Activated gamma-delta T cell treated with anti-CD3 and anti-CD28 coated beads, Interleukin-2, amount 50 U/mL, for 16 hours (primary cell): ENCODE data around the gene ARHGEF39.

Source experiments
- DNase-seq: peaks from one replicate; pipeline ENCODE4 v3.0.0-alpha.2; 2020; ENCODE audit warnings: low read depth

The ARHGEF39 gene

GRCh38 chr9:35675204-35675603, 10.2 kb upstream of the ARHGEF39 start:
- no peak for DNase-seq

GRCh38 chr9:35674025-35674361, 9.0 kb upstream of the ARHGEF39 start:
- no peak for DNase-seq

GRCh38 chr9:35673132-35674024, 8.4 kb upstream of the ARHGEF39 start, which contains the start of gene CA9:
TSS of gene CA9 (plus strand) at chr9:35673928. CDS start at chr9:35673960, 32 bp downstream.
- DNase-seq = no peak

GRCh38 chr9:35669331-35670145, 4.5 kb upstream of the ARHGEF39 start:
- DNase-seq = no peak

GRCh38 chr9:35667939-35668338, 2.9 kb upstream of the ARHGEF39 start:
- no peak for DNase-seq

- no peak for DNase-seq
Observed at GRCh38 chr9:35666549-35666948, 1.6 kb upstream of the ARHGEF39 start.

- no peak for DNase-seq
Observed at GRCh38 chr9:35666045-35666444, 1.1 kb upstream of the ARHGEF39 start.

GRCh38 chr9:35665471-35665818, 450 bp upstream of the ARHGEF39 start:
- no peak for DNase-seq

- no peak for DNase-seq
Observed at GRCh38 chr9:35662437-35662836, 2.6 kb downstream of the ARHGEF39 start.

GRCh38 chr9:35661756-35662350, 3.1 kb downstream of the ARHGEF39 start:
- DNase-seq = no peak

GRCh38 chr9:35660966-35661415, 4.0 kb downstream of the ARHGEF39 start:
- DNase-seq = no peak

GRCh38 chr9:35659340-35659739, 5.7 kb downstream of the ARHGEF39 start:
- DNase-seq = no peak

GRCh38 chr9:35658968-35659220, 6.1 kb downstream of the ARHGEF39 start:
- DNase-seq = no peak

- peak; percentile 74 for DNase-seq
Observed at GRCh38 chr9:35658137-35658967, 6.6 kb downstream of the ARHGEF39 start, which contains the start of gene CCDC107. TSS of gene CCDC107 (plus strand) at chr9:35658292. CDS start at chr9:35658380, 88 bp downstream.

- DNase-seq = peak; percentile 79
Observed at GRCh38 chr9:35657546-35658136, 7.4 kb downstream of the ARHGEF39 start, which contains the start of gene RMRP. TSS of gene RMRP (minus strand) at chr9:35658019.

GRCh38 chr9:35656831-35657545, 8.0 kb downstream of the ARHGEF39 start:
- no peak for DNase-seq

GRCh38 chr9:35656348-35656747, 8.6 kb downstream of the ARHGEF39 start:
- DNase-seq = no peak

GRCh38 chr9:35653611-35654010, 11.4 kb downstream of the ARHGEF39 start:
- DNase-seq = no peak

- DNase-seq = no peak
Observed at GRCh38 chr9:35652829-35653209, 12.2 kb downstream of the ARHGEF39 start.

GRCh38 chr9:35651956-35652828, 12.8 kb downstream of the ARHGEF39 start:
- DNase-seq = no peak
